WI38 (cell line): ENCODE measurements around the gene CUX1.

ENCODE experiments used
- H3K4me3 ChIP-seq: 2 replicates; pipeline ENCODE4 v1.5.1; 2011; ENCODE audit warnings: low read depth, mild to moderate bottlenecking, control low read depth, low read length
- CTCF ChIP-seq: IDR thresholded peaks from 2 replicates; pipeline ENCODE4 v1.5.1; 2012; ENCODE audit warnings: low read depth, mild to moderate bottlenecking, control low read depth, low read length

CUX1 gene

GRCh38 chr7:101972627-101973026, 155.2 kb downstream of the CUX1 start:
- H3K4me3 ChIP-seq: no peak overlapping the region
- no peak for TF ChIP-seq CTCF

- no peak for TF ChIP-seq CTCF
- no peak overlapping the region for H3K4me3 ChIP-seq
These were observed 155.7 kb downstream of the CUX1 start for GRCh38 chr7:101973130-101973529.

- H3K4me3 ChIP-seq: no peak overlapping the region
- TF ChIP-seq CTCF: no peak
These were observed 157.0 kb downstream of the CUX1 start for GRCh38 chr7:101974393-101974792.

- TF ChIP-seq CTCF: no peak
These were observed 157.6 kb downstream of the CUX1 start for GRCh38 chr7:101975046-101975445.

GRCh38 chr7:101976411-101976810, 159.0 kb downstream of the CUX1 start:
- TF ChIP-seq CTCF: no peak

More at GRCh38 chr7:101975046-101975445, 157.6 kb downstream of the CUX1 start:
- H3K4me3 ChIP-seq: no peak overlapping the region

GRCh38 chr7:101977249-101977648, 159.8 kb downstream of the CUX1 start:
- TF ChIP-seq CTCF: no peak
- no peak overlapping the region for H3K4me3 ChIP-seq

More at GRCh38 chr7:101976411-101976810, 159.0 kb downstream of the CUX1 start:
- H3K4me3 ChIP-seq: no peak overlapping the region

- TF ChIP-seq CTCF: no peak
- H3K4me3 ChIP-seq: no peak overlapping the region
These were observed 161.3 kb downstream of the CUX1 start for GRCh38 chr7:101978683-101979082.
